AG08396 (cell line): ENCODE measurements around the gene ZNF442.
A peak's percentile ranks its signal among the peaks of the same experiment; 100 is the strongest.
"Not testable (repeated sequence)": the region's sequence is repeated elsewhere in the genome, so short reads cannot be mapped to it uniquely, and the experiment has no call there.

ENCODE experiments used
- DNase-seq: peaks from one replicate; pipeline ENCODE4 v3.0.0; 2012; ENCODE audit warnings: low spot score, mixed read lengths

Gene ZNF442

DNA sequence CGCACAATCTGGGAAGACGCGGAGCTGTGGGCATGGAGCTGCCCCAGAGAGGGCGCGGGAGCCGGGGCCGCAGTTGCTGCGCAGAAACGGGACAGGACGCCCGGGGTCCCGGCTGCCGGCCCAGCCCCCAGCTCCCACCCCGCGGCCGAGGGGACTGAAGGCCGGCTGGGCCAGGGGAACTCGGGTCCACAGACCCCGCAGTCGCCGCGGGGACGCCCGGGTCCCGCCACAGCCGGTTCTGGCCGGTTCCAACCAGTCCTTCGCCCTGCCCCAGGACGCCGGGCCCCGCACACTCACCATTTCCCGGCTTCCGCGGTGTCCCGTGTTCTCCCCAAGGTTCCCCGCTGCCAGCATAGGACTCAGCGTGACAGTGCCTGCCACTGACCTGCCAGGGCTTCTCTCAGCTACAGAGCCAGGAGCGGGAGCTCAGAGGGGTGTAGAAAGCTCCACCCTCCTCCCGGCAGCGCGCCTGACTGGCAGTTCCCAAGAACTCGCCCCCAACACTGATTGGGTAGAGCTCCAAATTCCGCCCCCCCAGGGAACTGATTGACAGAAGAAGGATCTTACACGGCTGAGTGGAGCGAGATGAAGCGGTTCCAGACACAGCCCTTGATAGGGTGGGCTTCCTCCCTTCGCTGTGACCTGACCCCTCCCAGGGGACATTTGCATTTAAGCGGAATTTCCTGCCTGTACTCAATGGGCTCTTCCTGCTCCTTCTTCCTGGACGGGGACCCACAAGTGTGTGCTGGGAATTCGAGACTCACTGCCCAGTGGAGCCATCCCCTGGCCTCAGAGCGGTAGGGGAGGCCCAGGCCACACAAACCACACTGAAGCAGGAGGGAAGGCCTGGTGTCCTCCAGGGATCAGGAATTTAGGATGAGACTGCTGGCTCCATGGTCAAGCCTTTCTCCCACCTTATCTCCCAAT is at the start of gene ZNF442:
TSS of gene ZNF442 (minus strand) at position 448 of the 927 bp plus-strand sequence. CDS start 2,052 bp downstream, outside the sequence.
- DNase-seq, result peak; percentile 97

- no peak for DNase-seq
These were observed 46.4 kb upstream of the ZNF442 start for GRCh38 chr19:12411893-12412292.

- DNase-seq, result peak; percentile 91
These were observed 35.4 kb upstream of the ZNF442 start, which contains the start of gene ZNF799 for GRCh38 chr19:12400633-12401502. Gene ZNF799, minus strand, starts transcription at chr19:12401271. Its CDS starts 201 bp downstream, at chr19:12401070.

DNA sequence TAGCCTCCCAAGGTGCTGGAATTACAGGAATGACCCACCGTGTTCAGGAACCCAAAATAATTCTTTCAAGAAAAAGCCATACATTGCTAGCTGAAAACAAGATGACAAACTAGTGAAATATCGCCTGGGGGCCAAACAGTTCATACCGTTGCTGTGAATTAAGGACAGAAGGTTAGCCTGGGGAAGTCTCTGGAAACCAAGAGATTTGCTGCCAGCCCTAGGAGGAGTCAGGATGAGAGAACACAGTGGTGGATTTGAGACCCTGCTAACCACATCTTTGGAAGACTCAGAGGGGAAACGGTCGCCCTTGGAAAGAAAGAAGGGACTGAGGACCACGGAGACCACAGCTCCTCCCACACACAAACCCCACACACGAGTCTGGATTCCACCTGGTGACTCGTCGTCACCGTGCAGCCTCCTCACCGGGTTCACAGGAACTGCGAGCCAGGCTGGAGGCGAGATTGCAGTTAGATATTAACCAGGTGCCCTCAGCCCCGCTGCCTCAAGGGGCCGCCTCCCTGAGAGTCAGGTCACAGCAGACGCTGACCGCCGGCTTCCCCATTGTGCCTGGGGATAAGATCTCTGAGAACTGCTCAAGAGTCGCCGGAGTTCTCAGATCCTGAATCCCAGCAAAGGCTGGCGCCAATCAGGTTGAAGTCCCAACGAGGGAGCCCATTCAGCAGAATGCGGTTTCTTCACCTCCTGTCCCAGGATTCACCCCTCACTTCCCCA is 34.6 kb upstream of the ZNF442 start:
- DNase-seq, result peak; percentile 12

- DNase-seq, result not testable (repeated sequence)
These were observed 25.7 kb upstream of the ZNF442 start for GRCh38 chr19:12391148-12391547.

DNA sequence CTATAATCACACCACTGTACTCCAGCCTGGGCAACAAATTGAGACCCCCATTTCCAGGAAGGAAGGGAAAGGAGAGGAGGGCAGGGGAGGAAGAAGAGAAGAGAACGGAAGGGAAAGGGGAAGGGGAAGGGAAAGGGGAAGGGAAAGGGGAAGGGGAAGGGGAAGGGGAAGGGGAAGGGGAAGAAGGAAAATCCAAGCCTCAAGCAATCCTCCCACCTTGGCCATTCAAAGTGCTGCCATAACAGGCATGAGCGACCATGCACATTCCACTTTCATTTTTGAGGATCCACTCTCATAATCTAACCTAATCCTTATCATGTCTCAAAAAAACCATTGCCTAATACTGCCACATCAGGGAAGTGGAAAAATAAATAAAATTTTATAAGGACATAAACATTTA is 20.9 kb upstream of the ZNF442 start:
- DNase-seq, result not testable (repeated sequence)

- DNase-seq, result no peak
These were observed 14.9 kb upstream of the ZNF442 start for GRCh38 chr19:12380444-12380737.

GRCh38 chr19:12379732-12380443 is 14.4 kb upstream of the ZNF442 start:
- DNase-seq, result no peak

DNA sequence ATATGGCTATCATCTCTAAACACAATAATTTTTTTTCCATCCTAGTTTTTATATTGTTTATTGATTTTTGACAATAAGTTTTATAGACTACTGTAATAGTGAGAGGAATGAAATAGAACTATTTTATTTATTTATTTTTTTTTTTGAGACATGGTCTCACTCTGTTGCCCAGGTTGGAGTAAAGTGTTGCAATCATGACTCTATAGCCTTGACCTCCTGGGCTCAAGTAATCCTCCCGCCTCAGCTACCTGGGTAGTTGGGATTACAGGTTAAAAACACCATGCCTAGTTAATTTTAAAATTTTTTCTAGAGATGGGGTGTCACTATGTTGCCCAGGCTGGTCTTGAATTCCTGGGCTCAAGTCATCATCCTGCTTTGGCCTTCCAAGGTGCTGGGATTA is 8.5 kb upstream of the ZNF442 start:
- no peak for DNase-seq

DNA sequence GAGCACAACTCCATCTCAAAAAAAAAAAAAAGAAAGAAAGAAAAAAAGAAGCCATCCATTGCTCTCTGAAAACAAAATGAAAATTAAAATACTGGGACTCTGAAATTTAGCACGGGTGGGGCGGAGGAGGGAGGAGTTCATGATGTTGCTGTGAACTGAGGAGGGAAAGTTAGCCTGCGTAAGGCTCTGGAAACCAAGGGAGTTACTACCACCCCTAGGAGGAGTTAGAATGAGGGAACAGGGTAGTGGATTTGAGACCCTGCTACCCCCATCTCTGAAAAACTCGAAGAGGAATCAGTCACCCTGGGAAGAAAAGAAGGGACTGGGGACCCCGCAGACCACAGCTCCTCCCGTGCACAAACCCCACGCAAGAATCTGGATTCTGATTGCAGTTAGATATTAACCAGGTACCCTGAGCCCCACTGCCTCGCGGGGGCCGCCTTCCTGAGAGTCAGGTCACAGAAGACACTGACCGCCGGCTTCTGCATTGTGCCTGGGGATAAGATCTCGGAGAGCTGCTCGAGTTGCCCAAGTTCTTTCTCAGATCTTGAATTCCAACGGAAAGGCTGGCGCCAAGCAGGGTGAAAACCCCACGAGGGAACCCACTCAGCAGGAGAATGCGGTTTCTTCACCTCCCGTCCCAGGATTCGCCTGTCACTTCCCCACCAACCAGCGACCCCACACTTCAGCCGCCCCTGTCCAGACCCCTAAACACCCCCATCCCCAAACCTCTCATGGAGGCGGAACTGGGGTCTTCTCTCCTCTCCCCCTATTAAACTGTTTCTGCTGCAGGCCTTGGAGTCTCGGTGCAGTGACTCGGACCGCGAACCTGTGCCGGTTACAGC is 870 bp downstream of the ZNF442 start:
- DNase-seq, result peak; percentile 52

DNA sequence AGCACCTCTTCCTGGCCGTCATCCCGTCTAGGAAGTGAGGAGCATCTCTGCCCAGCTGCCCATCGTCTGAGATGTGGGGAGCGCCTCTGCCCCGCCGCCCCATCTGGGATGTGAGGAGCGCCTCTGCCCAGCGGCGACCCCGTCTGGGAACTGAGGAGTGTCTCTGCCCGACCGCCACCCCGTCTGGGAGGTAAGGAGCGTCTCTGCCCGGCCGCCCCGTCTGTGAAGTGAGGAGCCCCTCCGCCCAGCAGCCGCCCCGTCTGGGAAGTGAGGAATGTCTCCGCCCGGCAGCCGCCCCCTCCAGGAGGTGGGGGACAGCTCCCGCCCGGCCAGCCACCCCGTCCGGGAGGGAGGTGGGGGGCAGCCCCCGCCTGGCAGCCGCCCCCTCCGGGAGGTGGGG is 3.2 kb downstream of the ZNF442 start:
- DNase-seq, result not testable (repeated sequence)

- no peak for DNase-seq
These were observed 12.1 kb downstream of the ZNF442 start for GRCh38 chr19:12353375-12353774.

- no peak for DNase-seq
These were observed 14.6 kb downstream of the ZNF442 start for GRCh38 chr19:12350890-12351197.

- no peak for DNase-seq
These were observed 15.1 kb downstream of the ZNF442 start for GRCh38 chr19:12350185-12350889.

DNA sequence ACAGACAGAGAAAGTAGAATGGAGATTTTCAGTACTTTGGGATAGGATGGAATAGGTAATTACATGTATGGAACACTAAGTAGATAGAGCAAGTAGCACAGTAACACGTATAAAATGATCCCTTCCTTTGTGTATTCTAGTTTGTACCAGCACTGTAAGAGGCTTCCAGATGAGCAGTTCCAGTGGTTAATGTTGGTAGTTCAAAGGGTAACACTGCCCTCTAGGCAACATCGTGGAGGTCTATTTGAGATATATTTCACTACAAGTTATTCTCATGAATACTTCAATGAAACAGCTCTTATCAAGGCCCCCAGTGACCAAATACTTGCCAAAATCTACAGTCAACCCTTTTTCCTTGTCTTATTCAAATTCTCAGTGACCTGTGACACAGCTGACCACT is 18.6 kb downstream of the ZNF442 start:
- DNase-seq, result no peak

DNA sequence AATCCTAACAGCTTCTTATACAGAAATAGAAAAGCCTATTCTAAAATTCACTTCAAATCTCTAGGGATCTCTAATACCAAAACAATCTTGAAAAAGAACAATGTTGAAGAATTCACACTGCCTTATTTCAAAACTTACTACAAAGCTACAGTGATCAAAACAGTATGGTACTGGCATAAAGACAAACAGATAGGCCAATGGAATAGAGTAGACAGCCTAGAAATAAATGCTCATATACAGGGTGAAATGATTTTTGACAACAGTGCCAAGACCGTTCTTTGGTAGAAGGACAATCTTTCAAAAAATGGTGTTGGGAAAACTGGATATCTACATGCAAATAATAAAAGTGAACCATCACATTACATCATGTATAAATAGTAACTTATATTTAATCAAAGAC is 20.3 kb downstream of the ZNF442 start:
- DNase-seq, result no peak

GRCh38 chr19:12333162-12334159 is 32.0 kb downstream of the ZNF442 start, which contains the start of gene ZNF563:
Gene ZNF563, minus strand, starts transcription at chr19:12333633. Its CDS starts 151 bp downstream, at chr19:12333482.
- DNase-seq, result peak; percentile 96

- no peak for DNase-seq
These were observed 34.1 kb downstream of the ZNF442 start for GRCh38 chr19:12331211-12331941.
